GM18499 (cell line): Measurements from ENCODE around the gene SLC1A2.
A peak's percentile ranks its signal among the peaks of the same experiment; 100 is the strongest.

Experiments used
- ATAC-seq: cut with Tn5 transposase; IDR thresholded peaks from one replicate; pipeline ENCODE4 v1.9.1; 2021; ENCODE audit warnings: moderate number of reproducible peaks; ENCODE audit not compliant: insufficient read depth, unreplicated experiment

SLC1A2 gene

DNA sequence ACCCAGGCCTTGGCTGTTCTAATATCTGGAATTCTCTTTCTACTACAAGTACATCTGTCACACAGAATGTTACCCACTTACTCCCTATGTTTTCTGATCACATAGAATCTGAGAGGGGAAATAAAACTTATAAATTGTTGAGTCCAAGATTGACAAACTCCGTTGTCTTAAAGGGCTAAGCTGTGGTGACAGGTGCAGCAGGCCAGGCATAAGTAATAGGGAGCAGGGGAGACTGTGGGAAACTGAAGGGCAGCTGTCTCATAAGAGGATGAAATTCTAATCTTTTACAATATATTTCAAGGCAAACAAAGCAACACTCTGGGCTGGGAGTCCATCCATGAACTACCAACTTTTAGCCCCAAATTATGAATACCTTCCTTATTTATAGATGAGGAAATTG, 133.9 kb downstream of the SLC1A2 start:
- ATAC-seq = no peak

DNA sequence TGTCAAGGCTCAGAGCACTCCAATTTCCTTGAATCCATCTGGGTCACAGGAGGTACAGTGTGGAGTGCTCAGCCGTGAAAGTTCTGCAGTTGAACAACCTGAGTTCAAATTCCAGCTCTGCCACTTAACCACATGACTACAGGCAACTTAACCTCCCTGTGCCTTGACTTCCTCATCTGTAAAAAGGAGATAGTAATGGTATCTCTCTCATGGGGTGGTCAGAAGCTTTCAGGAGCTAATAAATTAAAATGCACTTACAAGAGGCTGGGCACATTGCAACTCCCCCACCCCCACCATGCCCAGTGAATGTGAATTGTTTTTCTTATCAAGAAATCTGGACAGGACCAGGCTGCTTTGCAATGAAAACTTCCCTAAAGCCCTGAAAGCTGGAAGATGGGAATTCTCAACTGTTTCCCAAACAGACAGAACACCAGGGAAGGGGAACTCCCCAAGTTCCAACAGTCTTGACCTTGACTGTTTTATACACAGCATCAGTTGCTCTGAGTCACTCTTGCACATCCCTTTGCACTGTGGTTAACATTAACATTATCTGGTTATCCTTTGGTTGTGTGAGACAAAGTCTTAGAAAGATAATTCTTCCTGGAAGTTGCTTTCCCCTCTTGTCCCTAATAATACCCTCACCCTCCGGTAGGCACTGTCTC, 137.0 kb downstream of the SLC1A2 start:
- no peak for ATAC-seq

DNA sequence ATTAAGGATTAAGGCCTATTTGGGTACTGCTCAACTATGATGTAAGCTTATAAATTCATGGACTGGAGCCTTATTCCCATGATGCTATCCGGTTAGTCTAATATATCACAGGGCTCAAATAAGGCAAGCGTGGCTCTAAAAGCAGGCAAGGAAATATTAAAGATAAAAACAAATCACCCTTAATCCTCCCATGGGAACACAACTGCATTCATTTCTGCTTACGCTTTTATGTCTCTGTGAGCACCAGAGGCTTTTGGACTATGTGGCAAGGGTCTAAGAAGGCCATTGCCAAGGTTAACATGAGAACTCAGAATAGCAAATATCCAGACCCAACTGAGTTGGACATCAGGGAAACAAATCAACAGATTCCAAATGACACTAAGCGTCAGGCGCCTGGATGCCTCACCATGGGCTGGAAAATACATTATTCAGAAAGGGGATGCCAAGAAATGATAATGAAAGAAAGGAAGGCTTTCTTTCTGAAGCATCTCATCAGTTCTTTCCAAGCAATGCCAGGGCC, 138.1 kb downstream of the SLC1A2 start:
- no peak for ATAC-seq

DNA sequence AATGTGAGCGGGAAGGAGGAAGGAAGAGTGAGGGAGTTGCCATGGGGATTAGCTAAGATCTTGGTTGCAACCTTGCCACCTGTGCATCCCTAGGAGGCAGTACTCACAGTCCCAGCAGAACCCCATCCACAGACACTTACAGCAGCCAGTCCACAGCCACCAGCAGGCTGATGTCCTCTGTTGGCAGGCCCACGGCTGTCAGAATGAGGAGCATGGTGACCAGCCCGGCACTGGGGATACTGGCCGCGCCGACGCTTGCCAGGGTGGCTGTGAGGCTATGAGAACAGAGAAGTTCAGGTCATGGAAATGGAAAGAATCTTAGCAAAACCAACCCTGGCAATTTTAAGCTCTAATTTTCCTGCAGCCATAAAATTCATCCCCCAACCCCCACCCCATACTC, 138.6 kb downstream of the SLC1A2 start:
- no peak for ATAC-seq

DNA sequence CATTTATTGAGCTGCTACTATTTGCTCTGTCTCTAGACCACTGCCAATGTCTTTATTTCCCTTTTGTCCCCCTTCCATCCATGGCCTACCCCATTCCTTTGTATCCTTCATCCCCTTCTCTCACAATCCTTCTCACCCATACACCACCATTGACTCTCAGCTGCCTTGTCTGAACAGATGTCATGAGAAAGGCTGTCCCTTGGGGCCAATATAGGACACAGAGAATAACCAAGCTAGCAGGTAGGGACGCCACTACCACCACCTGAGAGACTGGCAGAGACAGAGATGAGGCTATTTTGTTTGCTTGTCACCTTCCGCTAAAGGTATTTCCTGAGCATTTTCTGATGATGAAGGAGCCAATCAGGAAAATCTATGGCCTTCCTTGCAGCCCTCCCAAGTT, 141.5 kb downstream of the SLC1A2 start:
- ATAC-seq = no peak

DNA sequence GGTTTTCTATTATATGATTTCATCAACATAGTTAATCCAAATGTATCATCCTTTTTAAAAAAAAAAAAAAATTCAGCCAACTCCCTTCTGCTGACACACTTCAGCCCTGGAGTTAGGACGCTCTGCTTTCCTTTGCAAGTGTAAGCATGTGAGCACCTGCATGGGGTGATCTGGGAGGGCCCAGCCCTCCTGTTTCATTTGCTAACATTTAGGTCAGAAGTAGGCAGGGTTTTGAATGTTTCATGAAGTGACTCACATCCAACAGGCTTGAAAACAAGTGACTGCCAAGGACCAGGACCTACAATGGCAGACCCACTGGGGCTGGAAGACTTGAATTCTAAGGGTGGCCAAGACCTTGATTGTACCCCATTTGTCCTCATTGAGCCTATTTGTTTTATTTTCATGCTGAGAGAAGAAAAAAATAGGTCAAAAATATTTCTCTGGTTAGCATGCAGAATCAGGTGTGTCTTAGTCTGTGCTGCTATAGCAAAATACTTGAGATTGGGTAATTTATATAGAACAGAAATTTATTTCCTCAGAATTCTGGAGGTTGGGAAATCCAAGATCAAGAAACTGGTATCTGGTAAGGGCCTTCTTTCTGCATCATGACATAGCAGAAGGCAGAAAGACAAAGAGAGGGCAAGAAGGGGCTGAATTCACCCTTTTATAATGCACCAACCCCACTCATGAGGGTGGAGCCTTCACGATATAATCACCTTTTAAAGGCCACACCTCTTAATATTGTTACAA, 142.8 kb downstream of the SLC1A2 start:
- no peak for ATAC-seq

DNA sequence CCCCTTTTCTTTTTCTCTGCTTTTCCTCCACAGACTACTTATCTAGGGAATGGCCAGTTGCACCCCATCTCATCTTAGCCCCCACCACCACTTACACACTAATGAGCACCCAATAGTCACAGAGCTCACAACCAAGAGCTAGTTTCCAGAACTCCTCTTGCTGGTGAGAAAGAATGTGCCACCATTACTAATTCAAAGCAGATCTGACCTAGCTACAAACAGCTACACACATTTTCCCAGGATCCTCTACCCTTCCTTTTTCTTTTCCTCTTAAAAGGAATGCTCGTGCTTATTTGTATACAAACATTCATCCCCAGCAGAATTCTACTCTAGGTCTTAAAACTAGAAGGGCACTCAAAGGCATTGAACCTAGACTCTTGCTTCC, 143.6 kb downstream of the SLC1A2 start:
- ATAC-seq = no peak

DNA sequence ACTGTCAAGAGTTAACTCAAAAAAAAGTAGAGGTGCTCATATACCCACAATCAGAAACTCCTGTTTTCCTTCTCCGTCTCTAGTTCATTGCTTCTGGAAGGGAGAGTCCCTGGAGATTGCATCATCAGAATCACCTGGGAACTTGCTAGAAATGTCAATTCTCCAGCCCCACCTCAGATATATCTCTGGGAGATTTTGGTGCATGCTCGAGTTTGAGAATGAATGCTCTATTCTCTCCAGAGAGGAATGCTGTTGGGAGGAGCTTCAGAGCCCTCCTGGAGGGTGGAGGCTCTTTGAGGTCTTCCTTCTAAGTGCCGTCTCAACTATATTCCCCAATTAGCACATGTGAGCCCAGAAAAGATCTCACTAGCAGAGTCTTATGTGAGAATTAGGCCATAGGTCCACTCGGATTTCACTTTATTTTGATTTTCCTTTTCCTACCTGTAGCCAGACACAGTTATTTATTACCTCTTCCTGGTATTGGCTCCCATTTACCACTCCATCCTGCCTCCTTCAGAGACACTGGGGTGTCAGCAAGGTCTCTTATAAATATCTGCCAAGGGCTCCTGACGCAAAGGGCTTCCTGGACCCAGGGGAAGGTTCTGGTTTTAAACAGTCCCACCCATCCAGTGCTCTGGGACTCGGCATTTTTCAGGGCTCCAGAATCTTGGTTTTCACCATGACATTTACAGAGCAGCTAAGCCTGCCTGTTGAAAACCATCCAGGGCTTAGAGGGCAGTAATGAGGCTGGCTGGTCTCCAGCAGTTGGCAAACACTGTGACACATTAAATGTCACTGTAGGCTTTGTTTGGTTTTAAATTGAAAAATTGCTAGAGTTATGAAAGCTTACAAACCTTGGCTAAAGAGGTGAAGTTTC, 144.2 kb downstream of the SLC1A2 start:
- no peak for ATAC-seq

DNA sequence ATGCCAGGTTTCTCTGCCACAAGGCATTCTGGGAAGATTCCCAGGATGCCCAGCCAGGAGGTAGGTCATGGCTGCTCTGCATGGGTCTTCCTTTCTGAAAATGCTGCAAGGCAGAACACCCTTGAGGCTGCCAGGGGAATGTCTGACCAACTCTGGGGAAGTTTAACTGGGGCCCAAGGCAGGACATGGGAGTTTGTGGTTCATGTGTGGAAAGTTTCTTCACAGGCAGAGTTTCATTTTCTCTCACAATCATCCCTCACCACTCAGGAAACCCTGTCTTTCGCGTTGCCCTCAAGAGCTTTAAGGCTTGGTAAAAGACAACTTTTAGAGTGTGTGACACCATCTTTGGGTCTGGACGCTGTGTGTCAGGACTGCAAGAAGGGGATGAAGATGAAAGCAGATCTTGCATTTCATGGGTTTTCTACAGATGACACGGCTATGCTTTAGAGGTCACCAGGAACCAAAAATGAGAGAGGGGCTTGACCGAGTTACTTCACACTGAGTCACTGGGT, 146.9 kb downstream of the SLC1A2 start:
- ATAC-seq = peak; percentile 67

DNA sequence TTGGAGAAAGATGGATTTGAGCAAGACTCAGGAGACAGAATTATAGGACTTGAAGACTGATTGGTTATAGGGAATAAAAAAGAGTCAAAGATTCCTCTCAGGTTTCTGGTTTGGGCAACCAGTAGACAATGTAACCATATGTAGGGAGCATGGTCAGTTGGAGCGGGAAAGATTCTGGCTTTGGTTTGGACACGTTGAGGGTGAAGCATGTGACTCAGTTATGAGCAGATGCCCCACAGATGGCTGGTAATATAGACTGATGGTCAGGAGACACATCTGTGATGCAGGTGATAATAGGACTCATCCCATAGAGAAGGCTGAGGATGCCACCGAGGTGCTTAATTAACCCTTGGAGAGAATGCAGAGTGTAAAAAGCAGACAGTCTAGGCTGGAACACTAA, 148.3 kb downstream of the SLC1A2 start:
- ATAC-seq = no peak

DNA sequence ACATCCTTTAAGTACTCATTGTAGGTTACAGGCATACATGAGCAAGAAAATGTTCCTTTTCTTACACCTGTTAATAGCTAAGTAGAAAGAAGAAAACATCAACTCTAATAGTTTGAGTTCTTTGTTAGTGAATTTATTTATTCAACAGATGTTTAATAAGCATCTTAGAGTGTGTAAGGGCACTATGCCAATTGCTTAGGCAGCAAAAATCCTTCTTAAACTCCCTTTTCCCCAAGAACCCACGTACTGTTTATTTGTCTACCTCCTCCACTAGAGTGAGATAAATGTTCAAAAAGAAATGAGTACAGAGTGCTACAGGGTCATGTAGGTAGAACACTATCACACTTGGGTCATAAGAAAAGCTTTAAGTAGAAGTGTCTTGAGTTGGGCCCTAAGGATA, 149.0 kb downstream of the SLC1A2 start:
- no peak for ATAC-seq

DNA sequence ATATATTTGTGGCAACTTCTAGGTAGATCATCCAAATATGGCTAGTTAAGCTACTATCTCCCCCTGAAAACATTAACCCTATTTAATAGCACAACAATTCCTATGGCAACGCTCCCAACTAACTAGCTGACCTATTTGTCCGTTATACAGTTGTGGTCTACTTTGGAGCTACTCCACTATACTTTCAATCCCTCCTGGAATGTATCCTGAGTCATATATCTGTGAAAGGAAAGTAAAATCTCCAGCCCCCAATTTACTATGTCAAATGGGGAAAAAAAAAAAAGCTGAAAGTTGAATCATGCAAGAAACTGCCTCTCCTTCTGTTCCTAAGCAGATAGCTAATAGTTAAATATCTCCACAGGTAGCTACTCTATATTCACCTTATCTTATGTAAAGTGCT, 151.9 kb downstream of the SLC1A2 start:
- ATAC-seq = no peak

DNA sequence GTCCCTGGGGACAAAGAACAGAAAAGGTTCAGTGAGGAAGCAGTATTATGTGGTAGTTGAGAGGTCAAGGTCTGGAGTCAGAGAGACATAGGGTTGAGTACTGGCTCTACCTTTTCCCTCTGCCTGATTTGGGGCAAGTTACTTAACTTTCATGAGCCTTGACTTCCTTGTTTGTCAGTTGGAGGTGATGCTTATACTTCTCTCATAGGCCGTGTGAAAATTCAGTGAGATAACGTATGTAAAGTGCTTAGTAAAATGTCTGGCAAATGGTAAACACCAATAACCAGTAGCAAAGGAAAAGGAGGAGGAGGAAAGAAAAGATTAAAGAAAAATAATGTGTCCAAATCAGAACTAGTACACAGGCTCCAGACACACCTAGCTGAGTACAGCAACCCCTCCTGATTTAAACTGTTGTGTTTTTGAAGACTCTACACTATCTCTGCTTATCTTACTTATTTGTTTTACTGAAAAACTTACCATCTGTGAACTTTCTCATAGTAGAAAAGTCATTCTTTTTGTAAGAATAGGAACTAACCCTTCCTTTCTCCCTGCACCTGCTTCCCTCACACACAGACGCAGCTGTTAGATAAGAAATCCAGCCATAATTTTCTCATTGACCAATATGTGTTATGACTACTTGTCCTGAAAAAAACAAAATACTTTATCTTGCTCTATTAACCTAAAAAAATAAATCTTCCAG, 153.5 kb downstream of the SLC1A2 start:
- no peak for ATAC-seq

DNA sequence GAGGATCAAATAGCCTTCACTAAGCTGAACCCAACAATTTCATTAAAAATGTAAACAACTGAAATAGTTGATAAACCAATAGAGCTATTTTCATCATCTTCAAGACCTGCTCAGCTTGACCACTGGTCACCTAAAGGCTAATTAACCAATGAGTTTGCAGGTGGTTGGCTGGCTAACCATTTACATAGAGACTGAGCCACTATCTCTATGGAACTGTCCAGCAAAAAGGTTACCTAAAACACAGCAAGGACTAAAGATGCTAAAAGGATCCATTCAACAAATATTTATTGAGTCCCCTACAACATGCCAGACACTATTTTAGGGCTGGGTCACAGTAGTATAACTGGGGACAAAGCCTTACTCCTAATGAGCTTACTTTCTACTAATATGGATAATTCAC, 156.6 kb downstream of the SLC1A2 start:
- no peak for ATAC-seq

DNA sequence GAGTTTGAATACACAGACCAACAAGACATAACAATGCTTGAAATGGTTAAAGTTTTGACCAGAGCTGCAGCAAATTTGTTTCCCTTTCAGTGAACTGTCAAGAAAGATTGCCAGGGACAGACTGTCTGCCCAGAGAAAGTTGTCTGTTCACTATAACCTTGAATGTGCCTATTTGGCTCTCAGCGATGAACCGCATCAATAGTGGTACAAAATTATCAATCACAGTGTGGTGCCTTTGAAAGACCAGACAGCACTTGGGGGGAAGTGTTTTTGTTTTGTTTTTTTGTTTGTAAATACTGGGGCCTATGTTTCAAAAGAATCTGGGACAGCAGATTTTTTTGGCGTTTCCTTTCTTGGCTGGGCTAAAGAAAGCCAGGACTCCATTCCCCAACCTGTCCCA, 157.3 kb downstream of the SLC1A2 start:
- ATAC-seq = no peak

DNA sequence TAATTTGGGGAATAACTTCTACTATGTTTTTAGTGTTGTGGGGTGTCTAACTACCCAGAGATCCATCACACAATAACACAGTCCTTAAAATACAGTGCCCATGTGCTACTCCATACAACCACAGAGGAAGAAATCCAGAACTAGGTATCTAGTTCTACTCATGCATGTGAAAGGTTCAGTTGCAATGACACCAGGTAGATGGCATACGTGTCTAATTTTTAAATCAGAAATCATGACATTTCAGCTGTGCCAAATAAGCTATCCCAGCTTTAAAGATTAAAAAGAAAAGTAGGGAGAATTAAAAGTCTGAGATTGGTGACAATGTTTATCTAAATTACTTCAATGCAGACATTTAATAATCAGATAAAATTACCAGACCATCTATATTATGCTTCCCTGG, 158.2 kb downstream of the SLC1A2 start:
- no peak for ATAC-seq

DNA sequence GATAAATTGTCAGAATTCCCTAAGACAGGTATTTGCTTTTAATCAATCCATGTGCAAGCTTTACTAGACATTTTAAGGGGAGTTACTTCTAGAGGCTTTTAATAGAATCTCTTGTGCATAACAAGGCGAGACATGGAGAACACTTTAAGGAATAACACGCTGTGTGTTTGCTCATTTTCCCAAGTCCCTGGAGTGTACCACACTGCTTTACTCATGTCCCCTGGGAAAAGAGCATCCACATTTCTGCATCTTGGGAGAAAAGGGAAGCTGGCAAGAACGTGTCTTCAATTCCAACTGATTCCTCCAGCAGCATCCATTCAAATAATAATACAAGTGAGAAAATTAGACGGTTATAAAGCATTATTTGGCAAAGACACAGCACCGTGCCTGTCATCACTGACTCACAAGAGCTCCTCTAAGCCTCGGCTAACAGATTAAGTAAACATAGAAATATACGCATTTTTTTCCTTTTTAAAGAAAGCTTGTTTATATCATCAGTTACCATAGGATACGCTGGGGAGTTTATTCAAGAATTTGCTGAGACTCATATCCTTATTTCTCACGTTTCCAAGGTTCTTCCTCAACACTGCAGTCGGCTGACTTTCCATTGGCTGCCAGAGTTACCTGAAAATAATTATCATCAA, 158.9 kb downstream of the SLC1A2 start:
- no peak for ATAC-seq

DNA sequence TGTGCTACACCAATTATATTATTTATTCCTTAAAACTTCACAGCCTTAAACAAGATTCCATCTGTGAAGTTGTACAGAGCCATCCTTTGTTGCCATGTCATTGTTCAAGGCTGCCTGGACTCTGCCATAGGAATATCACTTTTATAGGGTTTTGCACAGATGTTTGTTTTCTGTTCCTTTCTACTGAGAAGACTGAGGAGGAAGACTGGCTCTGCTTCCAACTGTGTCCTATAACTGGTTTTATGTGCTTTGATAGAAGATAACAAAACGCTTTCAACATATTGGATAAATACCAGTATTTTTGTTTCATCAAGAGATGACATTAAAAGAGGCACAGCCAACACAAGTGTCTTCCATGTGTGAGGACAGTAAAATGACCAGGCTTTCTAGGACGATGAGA, 159.8 kb downstream of the SLC1A2 start:
- no peak for ATAC-seq

DNA sequence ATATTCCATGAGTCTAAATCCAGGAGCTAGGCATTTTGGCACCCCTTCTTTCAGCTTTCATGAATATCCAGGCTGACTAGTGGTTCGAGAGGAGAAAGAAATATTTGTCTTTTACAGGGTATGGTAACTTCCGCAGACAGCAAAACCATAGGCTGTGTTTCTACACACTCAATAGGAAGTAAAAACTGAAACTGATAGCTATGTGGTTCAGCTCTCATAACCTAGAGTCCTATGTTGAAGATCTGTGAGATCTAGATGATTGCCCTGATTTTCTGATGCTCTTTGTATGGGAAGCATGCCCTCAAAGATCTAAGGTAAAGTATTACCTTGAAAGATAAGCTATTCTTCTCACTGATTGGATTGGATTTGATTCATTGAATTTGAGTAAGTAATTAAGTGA, 162.1 kb downstream of the SLC1A2 start:
- peak; percentile 99 for ATAC-seq

DNA sequence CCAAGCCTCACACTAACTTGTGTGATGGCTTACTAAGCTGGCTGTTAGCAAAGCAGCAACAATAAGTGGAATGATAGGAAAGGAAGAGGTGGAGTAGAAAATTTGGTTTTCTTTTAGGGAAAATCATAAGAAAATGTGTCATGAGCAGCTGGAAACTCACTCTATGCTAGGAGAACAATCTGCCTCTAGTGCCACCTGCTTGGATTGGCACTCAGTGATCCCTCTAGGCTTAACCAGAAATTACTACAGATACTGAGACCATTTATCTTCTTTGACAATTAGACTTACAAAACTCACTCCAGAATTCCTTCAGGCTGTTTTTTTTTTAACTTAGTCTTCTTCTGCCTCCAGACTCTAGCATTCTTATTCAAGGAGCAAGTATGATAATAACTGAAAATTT, 163.1 kb downstream of the SLC1A2 start:
- no peak for ATAC-seq
